GF-D8 (cell line): ENCODE measurements around the gene PCSK4.
A peak's percentile ranks its signal among the peaks of the same experiment; 100 is the strongest.
"Not testable (repeated sequence)": the region's sequence is repeated elsewhere in the genome, so short reads cannot be mapped to it uniquely, and the experiment has no call there.

Experiments used
- DNase-seq: peaks from one replicate; lab custom pipeline; 2025; lab: John Stamatoyannopoulos, UW

PCSK4 gene

DNA sequence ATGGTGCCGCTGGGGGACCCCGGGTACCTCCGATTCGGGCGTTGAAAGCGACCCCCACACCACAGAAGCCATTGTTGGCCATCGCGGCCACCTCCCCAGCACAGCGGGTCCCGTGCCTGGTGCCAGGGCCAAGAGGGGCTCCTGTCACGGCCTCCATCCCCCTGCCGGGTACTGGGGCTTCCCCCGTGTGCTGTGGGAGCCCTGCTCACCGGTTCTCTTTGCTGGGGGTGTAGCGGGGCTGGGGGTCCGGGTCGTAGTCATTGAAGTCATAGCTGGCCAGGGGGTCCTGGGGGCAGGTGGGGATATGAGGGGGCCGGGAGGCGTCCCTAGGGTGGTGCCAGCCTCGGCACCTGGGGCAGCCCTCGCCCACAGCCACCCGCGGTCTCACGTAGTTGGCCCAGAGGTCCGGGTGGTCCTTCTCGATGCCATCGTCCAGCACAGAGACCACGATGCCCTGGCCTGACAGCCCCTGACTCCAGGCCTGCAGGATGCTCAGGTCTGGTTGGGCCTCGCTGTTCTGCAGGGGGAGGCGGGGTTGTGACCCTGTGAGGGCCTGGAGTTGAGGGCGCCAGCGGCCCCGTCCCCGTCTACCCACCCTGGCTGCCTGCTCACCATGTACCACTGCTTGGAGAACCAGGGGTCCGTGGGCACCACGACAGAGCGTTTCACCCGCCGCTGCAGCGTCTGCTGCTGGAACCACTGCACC lies 2.4 kb downstream of the PCSK4 start:
- no peak for DNase-seq

DNA sequence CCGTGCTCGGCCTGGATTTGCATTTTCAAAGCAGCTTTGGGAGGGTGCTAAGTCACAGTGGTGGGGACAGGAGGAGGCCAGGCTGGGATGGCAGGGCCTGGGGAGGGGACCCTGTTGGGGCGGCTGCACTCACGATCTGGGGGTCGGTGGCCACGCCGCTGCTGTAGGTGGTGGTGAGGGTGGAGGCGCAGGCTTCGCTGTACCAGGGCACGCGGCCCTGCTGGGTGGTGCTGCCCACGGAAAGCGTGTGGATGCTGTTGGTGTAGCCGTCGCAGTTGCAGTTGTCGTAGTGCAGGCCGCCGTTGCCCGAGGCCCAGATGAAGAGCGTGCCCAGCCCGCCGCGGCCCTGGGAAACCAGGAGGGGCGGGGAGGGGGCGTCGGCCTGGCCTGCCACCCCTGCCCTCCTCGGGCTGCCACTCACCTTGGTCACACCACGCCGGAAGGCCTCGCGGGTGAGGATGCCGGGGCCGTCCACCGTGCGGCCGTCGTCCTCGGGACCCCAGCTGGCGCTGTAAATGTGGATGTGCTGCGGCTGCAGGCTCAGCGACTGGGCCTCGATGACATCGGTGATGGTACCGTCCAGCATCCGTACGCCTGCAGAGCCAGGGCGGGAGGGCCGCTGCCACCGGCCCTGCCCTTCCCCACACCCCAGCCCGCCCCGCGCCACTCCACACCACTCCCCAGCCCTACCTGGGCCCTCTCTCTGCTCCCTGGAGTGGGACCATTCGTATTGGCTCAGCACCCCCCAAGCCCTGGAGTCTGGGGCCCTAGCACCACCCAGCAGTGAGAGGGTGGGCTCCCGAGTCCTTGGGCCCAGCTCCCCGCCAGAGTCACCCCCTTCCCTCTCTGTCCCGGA lies 3.2 kb downstream of the PCSK4 start:
- no peak for DNase-seq

DNA sequence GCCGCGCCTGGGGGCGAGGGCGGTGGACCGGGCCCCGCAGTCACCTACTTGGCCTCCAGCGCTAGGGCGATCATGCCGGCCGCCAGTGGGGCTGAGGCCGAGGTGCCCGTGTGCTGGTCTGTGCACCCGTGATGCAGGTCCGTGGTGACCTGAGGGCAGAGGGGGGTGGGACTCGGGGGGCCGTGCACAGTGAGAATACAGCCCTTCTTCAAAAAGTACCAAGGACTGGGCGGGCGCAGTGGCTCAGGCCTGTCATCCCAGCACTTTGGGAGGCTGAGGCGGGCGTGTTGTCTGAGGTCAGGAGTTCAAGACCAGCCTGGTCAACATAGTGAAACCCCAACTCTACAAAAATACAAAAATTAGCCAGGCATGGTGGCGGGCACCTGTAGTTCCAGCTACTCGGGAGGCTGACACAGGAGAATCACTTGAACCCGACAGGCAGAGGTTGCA lies 6.1 kb downstream of the PCSK4 start:
- DNase-seq: no peak

DNA sequence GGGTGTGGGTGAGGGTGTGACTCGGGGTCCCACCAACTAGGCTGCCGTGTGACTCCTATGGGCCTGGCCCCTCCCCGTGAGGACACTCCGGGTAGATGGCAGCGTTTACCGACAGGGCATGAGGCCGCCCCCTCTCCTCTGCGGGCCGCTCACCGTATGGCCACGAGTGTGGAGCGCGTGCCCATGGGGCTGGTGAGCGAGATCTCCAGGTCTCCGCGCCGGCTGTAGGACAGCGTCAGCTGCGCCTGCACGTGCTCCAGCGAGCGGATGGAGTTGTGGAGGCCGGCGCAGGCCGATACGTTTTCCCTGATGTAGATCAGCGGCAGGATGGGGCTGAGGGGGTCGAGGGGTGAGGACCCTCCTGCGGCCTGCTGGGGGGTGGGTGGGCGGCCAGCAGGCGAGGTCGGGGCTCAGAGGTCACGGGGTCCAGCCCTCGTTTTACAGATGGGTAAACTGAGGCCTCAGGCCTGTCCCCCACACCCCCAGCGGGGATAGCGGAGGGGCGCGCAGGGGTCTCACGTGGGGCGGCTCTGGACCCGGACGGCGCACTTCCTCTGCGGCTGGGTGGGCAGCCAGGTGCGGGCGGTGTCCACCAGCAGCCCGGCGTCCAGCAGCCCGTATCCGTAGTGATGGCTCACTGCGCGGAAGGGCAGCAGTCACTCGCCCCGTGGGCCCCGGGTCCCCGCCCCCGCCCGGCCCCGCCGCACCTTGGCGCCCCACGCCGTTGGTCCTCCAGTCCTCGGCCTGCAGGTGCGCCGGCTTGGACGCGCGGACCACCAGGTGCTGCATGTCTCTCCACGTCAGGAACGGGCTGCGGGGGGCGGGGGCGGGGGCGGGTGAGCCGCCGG lies 6.8 kb downstream of the PCSK4 start:
- DNase-seq: no peak

DNA sequence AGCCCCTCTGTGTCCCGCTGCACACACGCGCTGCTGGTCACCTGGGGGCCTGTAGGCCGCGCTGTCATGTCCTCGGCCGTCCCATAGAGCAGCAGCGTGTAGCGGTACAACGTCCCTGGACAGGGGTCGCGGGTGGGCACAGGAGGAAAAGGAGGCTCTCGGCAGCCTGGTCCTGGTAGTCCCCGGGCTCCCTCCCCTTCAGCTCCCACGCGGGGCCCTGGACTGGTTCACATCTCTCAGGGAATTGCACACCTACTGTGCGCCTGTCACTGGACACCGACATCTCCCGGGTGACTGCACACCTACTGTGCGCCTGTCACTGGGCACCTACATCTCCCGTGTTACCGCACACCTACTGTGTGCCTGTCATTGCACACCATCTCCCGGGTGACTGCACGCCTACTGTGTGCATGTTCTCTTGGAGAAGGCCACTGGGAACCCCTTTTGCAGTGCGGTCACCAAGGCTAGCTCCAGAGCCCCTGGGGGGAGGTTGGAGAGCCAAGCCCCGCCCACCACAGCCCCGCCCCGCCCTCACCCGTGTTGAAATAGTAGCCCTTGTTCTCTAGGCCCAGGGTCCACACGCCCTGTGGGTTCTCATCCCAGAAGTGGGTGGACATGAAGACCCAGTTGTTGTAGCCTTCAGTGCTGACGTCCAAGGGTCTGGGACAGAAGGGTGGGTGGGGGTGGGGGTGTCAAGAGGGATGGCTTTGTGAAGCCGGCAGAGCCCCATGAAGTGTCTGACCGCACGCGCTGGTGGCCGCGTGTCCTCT lies 7.6 kb downstream of the PCSK4 start:
- no peak for DNase-seq

DNA sequence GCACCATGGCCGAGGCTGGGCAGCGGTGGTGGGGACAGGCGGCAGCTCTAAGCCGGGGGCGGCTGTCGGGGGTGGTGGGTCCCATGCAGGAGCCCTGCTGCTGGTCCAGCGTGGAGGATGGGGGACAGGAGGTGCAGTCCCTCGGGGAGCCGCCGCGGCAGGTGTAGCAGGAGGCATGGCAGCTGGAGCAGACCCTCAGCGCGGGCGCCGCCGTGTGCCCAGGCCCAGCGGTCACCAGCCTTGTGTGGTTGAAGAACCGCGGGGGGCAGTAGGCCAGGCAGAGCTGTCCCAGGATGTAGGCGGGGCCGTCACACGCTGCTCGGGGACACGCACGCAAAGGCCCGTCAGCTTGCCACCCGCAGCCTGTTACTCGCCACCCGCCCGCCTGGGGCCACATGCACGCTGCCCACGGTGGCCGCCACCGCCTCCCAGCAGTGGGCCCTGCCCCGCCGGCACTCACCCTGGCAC lies 8.2 kb downstream of the PCSK4 start:
- DNase-seq: no peak

DNA sequence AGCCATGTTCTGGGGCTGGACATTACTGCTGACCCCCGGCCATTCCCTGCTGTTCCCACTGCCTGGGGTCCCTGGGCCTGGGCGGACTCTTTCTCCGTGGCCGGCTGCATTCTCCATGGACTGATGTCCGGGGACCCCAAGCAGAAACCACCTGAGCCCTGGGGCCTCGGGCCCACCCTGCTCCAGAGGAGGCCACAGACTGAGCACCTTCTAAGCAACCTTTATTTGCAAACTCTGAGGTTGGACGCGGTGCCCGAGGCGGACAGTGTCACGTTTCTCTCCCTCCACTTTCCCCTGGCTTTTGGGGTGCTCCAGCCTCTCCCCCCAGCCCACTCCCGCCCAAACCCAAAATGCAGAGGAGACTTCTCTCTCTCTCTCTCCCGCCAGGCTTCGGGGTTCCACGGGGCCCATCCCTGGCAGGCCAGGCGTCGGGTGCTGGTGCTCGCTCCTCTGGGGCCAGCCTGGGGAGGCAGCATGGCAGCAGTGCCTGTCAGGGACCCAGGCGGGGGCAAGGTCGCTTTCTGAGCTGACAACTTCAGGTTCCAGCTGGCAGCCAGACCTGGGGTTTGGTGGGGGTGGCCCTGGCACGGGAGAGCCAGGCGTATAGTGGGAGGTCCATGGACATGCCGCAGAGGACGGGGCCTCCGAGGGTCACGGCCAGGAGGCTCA lies 8.8 kb downstream of the PCSK4 start:
- no peak for DNase-seq

DNA sequence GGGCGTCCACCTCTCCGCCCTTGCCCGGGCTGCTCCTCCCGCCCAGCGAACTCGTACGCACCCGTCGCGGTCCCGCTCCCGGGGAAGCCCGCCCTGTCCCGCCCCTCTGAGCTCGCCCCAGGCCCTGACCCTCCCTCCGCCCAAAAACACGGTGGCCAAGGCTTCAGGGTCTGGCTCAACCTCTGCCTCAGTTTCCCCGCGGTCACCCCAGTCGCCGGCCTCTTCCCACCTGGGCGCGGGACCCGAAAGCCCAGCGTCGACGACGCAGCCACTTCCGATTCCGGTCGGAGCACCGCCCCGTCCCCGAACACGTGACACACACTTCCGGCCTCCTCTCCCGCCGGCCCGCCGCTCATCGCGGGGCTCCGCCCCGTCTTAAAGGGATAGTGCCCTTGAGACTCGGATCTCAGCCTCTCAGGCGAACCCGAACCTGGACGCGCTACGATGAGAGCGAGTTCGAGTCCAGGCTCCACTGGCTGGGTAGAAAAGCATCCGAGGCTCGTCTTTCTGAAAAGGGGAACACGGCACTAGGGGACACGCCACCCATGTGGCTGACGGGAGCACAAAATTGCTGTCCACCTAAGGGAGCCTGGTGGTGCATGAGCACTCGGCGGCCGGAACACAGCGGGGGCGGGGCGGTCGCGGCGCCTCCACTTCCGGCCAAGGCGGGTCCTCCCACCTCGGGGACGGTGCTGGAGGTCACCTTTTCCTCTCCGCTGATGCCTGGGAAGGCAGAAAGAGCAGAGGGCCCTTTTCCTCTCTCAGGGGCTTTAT lies 11.0 kb downstream of the PCSK4 start, which contains the start of gene C19orf25:
C19orf25 (minus strand) TSS at position 282 of the 774 bp plus-strand sequence. CDS start 312 bp downstream, outside the sequence.
- peak; percentile 83 for DNase-seq

DNA sequence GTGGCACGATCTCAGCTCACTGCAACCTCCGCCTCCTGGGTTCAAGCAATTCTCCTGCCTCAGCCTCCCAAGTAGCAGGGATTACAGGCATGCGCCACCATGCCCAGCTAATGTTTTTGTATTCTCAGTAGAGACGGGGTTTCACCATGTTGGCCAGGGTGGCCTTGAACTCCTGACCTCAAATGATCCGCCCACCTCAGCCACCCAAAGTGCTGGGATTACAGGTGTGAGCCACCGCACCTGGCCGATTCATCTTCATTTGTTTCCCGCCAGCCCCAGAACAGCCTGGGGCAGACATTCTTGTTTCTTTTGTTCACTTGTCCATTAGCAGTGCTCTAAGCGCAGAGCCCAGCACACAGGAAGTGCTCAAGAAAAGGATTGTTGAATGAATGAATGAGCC lies 13.1 kb downstream of the PCSK4 start:
- not testable (repeated sequence) for DNase-seq

DNA sequence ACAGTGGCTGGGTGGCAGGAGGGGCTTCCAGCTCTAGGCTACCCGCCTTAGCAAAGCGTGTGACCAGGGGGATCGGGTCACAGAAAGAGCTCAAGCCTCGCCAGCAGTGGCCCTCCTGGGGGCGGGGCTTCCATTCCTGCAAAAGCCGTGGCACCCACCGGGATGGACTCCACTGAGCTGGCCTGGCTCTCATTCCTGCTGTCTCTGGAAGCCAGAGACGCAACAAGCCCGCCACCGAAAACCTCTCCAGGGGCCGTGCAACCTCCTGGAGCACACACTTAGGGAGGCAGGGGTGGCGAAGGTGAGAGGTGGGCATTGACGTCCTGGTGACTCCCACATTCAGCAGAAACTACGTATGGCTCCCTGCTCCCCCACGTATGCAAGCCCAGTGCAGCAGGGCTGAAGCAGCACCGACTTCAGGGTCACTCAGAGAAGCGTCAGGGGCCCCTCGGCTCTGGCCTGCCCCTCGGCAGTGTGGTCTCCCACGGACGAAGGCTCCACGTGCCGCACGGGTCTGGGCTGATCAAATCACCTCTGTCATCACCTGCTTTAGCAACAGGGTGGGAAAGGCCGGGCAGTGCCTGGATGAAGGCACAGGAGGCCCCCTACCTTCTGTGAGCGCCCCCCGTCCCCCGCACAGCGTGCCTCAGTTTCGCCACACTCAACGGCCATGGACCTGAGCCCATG lies 14.3 kb downstream of the PCSK4 start:
- no peak for DNase-seq

DNA sequence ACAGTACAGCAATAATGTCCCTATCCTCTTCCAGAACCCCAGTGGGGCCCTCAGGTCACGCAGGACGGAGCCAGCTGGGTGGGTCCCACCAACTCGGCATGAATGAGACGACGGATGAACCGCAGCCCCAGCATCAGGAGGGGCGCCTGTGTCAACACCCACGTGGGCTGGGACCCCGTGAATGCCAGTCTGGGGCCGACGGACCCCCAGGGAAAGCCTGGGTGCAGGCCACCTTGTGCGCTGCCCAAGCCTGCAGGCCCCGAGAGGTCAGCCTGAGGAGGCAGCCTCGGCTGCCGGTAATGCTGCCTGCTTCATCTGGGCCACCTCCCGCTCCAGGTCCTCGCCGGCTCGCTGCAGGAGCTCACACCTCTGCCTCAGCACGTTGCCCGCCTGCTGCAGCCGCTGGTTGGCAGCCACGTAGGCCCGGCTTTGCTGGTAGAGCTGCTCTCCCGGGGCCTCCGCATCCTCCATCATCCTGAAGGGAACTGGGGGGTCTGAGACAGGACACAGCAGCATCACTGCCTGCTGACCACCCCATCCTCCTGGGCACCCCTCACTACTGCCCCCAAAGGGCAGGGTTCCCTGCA lies 15.3 kb downstream of the PCSK4 start:
- DNase-seq: no peak

DNA sequence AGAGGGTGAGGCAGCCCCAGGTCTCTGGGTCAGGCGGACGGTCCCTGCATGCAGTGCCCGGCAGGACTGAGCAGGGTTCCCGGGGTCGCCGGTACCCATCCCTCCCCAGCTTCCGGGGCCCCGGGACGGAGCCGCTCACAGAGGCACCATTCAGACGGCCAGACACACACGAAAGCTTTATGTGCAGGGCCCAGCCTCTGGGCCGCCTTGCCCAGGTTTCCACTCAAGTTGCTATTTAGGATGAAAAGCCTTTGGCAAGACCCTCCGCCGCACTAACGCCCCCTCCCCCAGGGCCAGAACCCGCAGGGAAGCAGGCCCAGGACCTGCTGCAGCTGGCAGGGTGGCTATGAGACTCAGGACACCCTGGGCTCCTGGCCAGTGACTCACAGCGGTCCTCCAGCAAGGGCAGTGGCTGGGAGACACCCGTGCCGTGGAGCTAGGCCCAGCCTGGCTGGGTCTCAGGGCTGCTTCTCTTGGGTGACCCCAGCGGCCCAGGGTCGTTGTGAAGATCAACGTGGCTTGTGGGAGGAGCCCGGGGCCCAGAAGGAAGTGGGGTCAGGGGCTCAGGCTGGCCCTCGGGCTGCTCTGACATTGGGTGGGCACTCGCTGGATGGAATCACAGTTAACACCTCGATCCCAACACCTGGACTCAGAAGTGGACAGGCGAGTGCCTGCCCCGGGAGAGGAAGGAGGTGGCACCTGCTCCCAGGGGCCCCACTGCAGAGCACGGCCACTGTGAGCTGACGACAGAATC lies 16.0 kb downstream of the PCSK4 start:
- DNase-seq: no peak

DNA sequence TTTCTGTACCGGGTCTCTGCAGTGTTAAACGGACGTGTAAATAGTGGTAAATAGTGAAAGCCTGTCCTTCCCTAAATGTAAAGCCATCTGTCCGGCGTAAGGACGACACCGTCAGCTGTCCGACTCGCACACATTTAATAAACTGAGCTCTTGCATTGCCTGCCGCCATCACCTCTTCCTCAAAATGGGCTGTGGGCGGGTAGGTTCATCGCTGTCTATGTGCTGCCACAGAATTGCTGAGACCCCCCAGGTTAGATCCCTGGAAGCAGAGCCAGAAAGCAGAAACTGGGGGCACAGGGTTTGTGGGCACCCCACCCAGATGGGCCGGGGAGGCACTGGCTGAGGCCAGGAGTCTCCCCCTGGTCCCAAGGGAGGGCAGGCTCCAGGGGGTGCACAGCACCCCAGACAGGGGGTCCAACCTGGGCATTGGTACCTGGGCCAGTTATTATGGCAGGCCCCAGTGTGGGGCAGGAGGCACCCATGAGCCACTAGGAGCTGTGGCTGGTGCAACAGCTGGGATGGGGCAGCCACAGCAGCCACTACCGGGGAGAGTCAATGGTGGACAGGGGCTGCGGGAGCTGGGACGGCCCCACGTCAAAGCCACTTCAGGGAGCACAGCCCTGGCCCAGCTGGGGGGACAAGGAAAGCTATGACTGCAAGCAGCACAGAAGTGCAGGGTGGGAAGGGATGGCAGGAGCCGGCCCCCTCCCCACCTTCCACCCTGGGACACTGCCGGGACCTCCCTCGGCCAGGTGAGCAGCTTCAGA lies 16.9 kb downstream of the PCSK4 start:
- DNase-seq: no peak

DNA sequence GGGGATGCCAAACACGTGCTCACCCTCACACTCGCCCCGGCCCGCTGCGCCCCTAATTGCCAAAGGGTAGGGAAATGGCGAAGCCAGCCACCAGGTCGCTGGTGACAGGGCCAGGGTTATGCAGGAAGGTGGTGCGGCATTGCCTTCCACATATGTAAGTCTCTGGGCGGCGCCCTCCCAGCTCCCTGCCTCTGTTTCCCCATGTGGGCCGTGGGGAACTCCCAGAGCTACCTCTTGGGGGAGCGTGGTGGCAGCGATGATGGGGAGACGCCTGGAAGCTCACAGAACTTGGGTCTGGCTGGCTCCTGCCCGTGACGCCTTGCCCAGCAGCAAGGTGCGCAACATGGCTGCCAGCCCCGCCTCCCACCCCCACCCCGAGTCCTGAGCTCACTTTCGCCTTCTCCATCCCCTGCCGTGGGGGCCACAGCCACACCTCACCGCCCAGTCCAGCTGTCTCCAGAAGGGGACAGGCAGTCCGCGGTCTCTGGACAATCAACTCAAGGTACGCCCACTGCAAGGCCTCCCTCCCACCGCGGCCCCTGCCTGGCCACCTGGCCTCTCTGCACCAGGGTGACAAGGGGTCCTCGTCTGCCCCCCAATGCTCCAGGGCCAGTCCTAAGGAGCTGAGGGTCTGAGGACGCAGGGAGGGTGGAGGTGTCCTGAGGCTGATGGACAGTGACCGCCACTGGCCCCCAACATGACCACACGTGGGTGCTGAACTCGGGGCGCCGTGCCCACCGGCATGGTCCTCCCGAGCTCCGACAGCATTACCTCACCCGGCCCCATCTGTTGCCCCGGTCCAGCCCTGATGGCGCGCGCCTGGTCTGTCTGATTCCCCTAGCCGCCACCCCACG lies 17.7 kb downstream of the PCSK4 start:
- no peak for DNase-seq

DNA sequence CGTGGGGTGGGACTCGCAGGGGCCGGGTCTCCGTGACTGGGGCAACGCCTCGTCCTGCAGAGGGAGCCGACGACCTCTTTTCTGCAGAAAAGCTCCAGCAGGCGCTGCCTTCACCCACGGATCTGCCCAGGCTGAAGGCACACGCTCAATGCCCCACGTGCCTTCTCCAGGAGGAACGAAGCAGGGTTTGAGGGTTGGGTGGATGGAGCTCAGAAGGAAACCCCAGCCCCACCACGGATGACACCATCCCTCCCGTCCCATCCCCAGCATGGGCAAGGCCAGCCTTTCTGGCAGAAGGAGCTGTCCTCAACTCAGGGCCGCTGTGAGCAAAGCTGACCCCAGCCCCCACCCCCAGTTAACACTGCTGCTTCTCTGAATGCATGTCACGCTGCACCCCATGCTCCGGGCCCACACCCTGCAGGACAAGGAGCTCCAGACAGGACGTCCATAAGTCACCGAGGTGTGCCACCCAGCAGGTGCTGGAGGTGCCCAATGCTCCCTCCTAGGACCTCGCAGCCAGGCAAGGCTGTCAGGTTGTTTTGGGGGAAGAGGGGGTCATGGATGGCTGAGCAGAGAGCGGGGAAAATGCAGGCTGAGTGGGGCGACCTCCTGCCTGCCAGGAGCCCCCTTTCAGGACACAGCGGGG lies 18.5 kb downstream of the PCSK4 start:
- no peak for DNase-seq

DNA sequence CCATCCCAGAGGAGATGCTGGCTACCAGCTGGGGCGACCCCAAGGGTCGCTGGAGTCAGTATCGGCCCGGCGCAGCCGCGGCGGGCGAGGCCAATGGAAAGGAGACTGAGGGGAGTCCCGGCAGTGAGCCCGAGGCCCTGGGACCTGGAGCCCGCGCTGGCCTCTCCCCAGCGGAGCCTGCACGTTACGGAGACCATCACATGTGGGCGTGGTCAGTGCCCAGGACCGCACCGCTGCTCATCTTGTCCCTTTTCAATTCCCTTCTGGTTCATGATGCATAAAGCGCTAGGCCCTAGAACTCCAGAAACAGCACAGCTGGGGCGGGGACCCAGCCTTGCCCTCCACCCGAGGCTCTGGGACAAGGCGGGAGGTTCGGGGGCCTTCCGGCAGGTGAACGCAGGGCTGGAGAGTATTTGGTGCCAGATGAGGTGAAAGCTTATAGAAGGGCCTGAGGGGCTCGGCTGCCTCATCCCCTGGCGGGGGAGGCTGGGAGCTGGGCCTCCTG lies 19.1 kb downstream of the PCSK4 start:
- no peak for DNase-seq
